ENCODE results near the gene PRKCZ.

The PRKCZ gene

GRCh38 chr1:2070016-2070415 lies 19.8 kb downstream of the PRKCZ start:
- DNase-seq = no peak

- DNase-seq = no peak
Measured at GRCh38 chr1:2070800-2071530, 20.8 kb downstream of the PRKCZ start.

- DNase-seq = no peak
Measured at GRCh38 chr1:2072109-2072806, 22.0 kb downstream of the PRKCZ start.

DNA sequence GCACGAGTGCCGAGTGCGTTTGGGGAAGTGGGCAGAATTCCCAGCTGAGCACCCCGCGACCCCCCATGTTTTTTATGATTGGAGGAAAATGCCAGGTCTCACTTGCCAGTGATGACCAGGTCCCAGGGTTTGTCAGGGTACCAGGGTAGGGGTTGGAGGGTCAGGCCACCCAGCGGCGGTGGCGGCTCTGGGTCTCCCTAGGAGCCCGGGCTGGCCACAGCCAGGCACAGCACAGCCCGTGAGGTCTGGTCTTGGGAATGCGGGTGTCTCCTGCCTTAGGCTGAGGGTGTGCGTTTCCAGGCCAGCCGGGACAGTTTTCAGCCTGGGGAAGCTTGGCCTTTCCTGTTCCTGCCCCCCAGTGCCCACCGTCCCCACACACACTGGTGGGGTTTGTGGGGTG lies 22.7 kb downstream of the PRKCZ start:
- DNase-seq = no peak

- DNase-seq = no peak
Measured at GRCh38 chr1:2073382-2074230, 23.4 kb downstream of the PRKCZ start.

- DNase-seq = no peak
Measured at GRCh38 chr1:2074396-2074795, 24.2 kb downstream of the PRKCZ start.

DNA sequence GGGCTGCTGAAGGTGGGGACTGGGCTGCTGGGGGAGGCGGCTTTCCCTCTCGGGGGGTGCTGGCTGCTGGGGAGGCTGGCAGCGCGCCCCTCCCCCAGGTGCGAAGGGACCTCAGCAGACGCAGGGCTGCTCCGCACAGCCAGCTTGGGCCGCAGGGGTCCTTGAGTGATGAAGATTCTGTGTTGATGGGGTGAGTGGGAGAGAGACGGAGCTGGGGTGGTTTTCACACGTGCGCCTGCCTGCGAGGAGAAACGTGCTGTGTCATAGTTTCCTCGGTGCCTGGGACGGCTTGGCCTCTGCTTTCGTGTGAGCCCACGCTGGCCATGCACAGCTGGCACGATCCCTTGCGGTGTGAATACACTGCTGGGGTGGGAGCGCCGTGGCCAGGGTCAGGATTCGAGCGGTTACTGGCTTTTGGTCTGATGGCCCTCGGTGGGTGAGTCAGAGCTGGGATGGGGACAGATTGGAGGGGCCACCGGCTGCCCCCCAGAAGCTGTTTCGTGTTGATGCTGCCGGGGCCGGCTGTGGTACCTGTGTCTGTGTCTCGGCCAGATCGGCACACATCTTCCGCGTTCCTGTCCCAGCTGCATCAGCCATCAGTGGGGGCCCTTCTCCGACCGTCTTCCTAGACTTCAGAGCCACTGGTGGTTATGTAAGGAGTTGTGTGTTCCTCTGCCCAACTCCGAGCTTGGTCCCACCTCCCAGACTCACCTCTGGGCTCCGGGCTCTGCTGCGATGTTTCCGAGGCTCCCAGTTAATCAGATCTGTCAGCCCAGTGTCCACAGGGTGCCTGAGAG lies 24.9 kb downstream of the PRKCZ start:
- DNase-seq = no peak

DNA sequence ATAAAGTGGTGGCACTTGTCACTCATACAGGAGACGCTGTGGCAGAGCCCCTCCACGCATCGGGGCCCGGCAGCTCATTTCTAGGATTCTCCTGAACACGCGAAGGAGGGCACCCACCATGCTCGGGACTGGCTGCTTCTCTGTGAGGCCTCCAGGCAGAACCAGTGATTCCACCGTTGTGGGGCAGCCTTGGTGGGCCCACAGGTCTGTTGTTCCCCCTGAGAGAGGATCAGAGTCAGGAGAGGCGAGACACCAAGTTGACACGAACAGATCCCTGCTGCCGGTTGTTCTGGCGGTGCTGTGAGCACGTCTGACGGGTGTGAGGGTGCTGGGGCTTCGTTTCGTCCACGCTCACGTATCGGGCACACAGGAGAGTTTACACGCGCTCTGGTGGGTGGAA lies 26.6 kb downstream of the PRKCZ start:
- no peak for DNase-seq

DNA sequence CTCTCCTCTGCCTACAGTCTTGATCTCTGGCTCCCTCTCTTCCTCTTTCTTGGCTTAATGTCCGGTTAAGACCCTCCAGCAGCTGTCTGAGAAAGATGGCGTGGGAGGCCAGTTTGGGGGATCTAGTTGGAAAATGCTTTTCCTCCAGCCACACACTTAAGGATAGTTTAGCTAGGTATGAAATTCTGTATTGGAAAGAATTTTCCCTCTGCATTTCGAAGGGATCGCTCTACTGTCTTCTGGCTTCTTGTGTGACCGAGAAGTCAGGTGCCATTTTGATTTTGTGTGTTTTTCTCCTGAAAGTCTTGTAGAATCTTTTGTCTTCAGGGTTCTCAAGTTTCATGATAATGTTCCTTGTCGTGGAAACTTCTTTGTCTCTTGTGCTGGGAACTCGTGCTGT lies 28.0 kb downstream of the PRKCZ start:
- DNase-seq = no peak

DNA sequence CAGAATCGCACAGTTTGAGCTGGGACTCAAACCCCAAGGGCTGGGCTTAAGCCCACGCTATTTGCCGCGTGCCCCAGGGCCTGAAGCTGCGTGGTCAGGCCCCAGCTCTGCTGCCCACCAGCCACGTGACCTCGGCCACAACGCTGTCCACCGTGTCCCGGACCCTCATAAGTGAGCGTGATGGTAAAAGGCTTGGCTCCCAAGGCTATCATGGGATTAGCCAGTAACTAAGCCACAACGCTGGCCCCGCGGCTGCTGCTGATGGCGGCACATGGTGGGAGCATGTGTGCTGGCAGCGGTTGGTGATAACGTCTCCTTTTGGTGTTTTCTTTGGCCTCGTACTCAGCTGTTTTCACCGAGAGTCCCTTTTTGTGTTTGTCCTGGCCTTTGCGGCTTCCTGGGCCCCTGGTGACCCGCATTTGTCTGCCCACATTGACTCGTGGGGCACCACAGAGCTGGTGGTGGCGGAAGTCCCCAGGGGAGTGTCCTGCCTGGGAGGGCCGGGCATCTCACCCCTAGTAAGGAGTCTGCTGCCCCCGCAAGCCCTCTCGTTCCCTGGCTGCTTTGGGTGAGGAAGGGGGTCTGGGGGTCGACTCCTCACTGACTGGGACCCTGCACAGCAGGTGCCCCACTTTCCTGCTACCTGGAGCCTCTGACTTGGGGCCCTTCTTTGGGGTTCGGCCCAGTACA lies 29.3 kb downstream of the PRKCZ start:
- DNase-seq = no peak

GRCh38 chr1:2080140-2080539 lies 29.9 kb downstream of the PRKCZ start:
- no peak for DNase-seq

DNA sequence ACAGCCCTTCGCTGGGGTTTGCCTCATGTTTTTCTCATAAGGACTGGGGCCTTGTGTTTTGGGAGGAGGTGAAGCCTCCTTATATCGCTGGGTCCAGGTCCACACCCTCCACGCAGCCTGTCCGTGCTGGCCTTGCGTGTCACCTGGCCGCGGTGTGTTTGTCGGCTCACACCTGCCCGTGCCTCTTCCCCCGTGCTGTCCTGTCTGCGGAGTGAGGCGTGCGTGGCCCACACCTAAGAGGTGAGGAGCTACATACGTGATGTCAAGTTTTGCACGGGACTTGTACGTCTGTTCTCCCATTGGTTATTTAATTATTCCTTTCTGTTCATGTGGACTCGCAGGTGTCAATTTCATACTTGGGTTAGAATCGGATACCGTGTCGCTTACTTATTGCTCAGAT lies 30.7 kb downstream of the PRKCZ start:
- DNase-seq = no peak

GRCh38 chr1:2081326-2081885 lies 31.2 kb downstream of the PRKCZ start:
- DNase-seq = no peak

DNA sequence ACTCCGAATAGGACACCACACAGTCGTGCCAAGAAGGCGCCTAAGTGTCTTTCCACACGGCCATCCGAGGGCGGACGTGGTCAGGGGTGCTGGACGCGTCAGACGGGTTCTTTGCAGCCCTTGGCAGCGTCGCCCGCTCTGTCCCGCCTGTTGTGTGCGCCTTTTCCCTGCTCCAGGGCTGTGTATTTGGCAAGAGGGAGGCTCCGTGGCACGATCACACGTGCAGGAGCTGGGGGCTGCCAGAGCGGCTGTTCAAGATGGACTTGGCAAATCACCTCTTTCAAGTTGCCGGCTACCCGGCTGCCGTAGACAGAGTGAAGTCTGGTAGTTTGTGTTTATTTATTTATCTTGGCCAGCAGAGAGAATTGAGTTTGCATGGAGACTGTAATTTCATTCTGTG lies 31.9 kb downstream of the PRKCZ start:
- DNase-seq = no peak

DNA sequence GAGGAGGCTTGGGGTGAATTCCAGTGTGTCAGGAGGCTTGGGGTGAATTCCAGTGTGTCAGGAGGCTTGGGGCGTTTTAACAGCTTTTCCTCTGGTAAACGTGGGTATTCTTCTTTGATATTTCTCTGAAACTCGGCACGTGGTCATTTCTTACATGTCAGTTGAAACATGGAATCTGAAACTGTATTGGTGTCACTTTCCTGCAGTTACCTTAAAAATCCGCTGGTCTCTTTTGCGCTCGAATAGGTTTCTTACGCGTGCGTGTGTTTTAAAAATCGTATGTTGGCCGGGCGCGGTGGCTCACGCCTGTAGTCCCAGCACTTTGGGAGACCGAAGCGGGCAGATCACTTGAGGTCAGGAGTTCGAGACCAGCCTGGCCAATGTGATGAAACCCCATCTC lies 33.5 kb downstream of the PRKCZ start:
- no peak for DNase-seq

DNA sequence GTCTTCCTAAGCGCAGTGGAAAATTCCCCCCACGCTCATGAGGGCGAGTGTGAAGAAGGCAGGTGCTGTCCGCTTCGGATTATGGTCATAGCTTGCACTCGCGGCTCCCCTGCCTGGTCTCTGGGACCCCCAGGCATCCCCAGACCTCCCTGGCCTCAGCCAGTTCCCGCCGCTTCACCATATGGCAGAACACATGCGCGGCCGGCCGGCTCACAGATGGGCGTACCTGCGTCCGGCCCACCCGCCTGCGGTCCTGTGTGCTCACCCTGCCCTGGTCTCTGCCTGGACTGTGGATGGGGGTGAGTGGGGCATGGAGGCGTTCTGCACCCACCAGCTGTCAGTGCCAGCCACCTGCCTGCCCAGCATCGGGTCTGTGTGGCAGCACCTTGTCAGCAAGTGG lies 34.1 kb downstream of the PRKCZ start:
- no peak for DNase-seq

- DNase-seq = no peak
Measured at GRCh38 chr1:2085080-2085479, 34.9 kb downstream of the PRKCZ start.

DNA sequence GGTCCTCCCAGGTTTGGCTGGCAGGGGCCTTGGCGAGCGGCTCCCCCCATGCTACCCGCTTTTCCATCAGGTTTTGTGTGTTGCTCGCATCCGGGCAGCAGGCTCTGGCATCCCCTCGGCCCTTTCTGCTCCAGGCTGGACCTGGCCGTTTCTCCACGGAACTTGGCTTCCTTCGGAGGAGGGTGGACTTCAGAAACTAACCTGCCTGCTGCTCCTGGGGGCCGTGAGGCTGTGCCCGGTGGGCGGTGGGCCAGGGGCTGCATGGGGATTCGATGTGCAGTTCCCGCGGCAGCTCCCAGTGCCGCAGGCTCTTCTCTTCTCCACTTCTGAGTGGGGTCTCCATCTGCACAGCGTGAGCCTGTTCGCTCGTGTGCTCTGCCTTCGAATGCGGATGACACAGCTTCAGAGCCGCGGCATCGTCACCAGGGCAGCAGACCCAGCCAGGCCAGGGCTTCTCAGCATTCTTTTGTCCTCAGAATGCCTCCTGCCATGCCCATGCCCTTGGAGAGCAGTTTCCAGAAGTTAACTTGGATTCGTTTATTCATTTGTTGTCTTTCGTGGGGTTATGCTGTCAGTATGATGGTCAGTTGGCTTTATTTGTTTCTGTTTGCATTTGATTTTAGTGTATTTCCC lies 36.4 kb downstream of the PRKCZ start:
- no peak for DNase-seq

- DNase-seq = no peak
Measured at GRCh38 chr1:2087766-2088165, 37.6 kb downstream of the PRKCZ start.

- DNase-seq = no peak
Measured at GRCh38 chr1:2088458-2088857, 38.2 kb downstream of the PRKCZ start.

DNA sequence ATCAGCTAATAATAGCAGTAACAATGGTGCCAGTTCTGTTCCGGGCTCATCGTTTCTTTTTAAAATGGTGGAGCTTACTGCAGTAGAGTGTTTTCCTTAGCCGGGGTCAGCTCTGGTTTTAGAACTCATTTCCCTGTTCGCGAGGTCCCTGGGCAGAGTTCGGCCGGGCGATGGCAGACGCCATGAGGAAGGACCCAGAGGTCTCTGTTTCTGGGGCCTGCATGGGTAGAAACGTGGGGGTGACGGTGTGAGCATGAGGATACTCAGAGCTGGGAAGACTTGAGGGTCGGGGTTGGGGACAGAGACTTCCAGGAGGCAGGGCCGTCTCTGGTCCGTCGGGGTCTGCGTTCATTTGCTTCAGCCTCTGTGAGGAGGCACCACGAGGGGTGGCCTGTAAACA lies 38.8 kb downstream of the PRKCZ start:
- no peak for DNase-seq

Measured in stimulated activated CD4-positive, alpha-beta T cell treated with anti-CD3 and anti-CD28 coated beads, Interleukin-4, amount 100 ng/mL, for 1 hour (primary cell).